NCI-H128 (cell line): ENCODE measurements around the gene LTB4R2.

Experiments
- DNase-seq: peaks from one replicate; lab custom pipeline; 2025; ENCODE audit not compliant: unreplicated experiment; lab: John Stamatoyannopoulos, UW

Gene LTB4R2

DNA sequence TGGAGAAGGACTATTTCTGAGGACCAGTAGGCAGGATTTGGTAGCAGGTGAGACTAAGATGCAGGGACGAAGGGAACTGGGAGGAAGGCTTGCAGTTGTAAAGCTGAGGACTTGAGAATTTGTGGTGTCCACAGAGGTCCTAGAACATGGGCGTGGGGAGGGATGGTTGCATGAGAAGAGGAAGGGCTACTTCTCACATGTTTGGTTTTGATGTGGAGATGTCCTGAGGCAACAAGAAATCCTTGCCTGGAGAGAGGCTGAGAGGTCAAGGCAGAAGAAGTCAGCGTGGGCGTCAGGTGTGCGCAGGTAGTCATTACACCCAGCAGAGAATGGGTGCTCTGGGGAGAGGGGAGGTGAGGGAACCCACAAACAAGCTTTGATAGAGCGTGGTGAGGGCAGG, 32.9 kb upstream of the LTB4R2 start:
- DNase-seq = no peak

DNA sequence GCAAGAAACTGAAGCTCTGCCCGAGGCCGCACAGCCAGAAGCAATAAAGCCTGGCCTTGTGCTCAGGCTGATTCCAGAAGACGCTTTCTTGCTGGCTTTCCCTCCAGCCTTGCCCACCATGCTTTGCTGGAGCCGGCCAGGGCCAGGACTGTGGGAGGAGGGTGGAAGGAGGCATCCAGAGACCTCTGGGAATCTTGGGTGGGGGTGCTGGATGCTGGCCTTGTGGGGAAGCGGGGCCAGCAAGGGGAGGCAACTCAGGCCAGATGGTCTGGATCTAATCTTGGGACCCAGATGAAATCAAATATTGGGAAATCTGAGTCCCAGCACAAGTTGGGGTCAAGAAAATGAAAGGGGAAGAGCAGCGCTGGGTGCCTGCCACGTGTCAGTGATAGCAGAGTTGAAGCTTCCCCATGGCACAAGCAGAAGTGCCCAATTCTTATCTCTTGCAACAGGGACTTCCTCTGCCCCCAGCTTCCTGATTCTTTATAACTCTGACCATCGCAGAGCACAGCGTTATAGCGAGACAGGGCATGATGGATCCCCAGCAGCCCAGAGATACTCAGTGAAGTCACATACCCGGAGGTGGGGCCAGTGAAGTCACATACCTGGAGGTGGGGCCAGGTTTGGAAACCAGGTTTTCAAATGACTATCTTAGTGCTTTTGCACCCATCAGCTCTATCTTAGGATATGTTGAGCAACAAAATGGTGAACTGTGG, 32.2 kb upstream of the LTB4R2 start:
- DNase-seq = no peak

- no peak for DNase-seq
These were observed 31.5 kb upstream of the LTB4R2 start for GRCh38 chr14:24278424-24278823.

GRCh38 chr14:24279301-24280186, 30.4 kb upstream of the LTB4R2 start:
- no peak for DNase-seq

- no peak for DNase-seq
These were observed 29.0 kb upstream of the LTB4R2 start for GRCh38 chr14:24280797-24281460.

GRCh38 chr14:24281636-24282035, 28.3 kb upstream of the LTB4R2 start:
- DNase-seq = no peak

DNA sequence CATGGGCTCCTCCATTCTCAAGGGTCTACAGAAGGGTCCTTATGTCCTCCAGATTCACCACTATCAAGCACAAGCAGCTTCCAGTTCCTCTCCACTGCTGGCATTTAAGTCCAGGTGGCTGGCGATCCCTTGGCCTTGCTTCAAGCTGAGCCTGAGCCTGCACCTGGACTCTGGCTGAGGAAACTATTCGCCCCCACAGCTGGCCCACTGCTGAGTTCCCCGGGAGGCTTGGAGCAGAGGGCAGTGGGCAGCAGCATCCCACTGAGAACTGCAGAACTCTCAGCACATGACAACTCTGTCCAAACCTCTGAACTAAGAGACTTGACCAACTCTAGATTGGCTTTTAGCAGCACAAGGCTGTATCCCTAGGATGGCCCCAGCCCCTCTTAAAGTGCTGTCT, 27.2 kb upstream of the LTB4R2 start:
- no peak for DNase-seq

DNA sequence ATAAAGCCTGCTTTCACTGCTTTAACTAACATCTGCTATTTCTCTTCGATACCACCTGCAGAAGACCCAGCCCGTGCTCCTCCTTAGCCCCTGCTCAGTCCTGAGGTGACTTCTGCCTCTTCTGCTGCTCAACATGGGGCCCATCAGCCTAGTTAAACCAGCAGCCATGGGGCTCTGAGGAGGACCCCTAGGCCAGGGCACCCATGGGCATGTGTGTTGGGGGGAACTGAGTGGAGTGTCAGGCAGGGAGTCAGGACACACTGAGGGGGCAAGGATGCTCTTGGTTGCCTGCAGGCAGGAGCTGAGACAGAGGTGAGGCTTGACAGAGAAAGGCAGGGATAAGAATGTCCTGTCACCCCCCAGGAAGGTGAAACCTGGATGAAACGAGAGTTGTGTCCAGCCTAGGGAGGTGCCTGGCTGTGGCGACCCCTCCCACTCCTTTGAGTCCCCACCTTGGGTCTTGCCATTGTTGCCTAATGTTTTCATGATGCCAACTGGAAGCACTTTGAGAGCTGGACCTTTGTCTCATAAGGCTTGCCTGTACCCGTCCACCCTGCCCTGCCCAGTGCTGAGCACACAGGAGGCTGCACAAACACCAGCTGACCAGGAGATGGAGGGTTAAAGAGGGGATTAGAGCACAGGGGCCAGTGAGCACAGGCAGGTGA, 26.0 kb upstream of the LTB4R2 start:
- DNase-seq = no peak

GRCh38 chr14:24284501-24285035, 25.4 kb upstream of the LTB4R2 start:
- no peak for DNase-seq

DNA sequence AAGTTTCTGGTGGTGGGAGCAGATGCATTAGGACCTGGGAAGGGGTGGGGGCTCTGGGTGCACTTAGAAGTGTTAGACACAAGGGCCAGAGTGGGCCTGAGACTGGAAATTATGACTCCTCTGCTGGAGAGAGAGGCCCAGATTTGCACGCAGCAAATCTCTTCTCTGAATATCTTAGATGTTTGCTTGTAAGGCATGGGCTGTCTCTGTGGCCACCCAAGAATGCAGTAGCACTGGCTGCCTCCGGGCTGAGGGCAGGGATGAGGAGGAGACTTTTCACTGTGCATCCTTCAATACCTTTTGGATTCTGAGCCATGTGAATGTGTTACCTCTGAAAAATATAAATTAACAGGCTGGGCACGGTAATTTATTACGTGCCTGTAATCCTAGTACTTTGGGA, 24.6 kb upstream of the LTB4R2 start:
- DNase-seq = no peak

- DNase-seq = no peak
These were observed 22.9 kb upstream of the LTB4R2 start for GRCh38 chr14:24286996-24287395.

- no peak for DNase-seq
These were observed 20.2 kb upstream of the LTB4R2 start for GRCh38 chr14:24289649-24290280.

DNA sequence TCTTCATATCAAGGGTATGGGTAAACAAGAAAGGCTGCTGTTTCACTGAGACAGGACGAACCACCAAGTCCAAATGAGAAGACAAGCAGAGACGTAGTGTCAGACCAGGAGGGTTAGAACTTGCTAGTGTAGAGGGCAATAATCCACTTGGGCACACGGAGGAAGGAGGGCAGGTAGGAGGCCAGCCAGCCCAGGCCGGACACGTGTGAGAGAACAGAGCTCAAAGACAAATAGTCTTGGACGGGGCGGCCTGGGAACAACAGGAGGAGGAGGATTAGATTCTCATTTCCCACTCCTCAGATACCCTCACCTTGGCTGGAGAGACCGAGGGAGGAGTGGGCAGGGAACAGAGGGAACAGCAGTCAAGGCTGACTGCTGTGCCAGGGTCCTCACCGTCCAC, 19.2 kb upstream of the LTB4R2 start:
- no peak for DNase-seq

DNA sequence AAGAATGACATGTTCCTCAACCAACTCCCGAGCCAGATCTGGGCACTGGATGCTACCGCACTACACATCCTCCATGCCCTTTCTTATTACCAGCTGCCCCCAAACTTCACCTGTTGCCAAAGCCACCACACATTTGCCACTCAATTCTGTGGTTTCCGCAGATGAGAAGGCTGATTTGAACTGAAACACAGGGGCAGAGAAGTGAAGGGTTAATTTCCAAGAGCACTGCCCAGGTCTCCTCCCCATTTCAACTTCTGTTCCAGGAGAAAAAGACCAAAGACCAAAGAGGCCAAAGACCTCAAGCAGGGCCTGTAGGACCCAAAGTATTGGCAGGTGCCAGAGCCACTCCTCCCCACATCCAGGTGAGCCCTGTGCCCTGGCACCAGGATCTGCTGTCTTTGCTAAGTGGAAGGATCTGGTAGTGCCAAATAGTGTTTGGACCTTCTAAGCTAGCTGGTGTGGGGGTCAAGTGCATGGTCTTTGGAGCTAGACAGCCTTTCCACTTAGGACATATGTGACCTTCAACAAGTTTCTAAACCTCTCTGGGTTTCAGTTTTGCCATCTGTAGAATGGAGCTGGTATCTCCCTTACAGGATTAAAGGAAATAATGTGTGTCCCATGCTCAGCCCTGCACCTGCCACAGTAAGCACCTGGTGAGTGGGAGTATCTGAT, 18.4 kb upstream of the LTB4R2 start:
- DNase-seq = no peak

DNA sequence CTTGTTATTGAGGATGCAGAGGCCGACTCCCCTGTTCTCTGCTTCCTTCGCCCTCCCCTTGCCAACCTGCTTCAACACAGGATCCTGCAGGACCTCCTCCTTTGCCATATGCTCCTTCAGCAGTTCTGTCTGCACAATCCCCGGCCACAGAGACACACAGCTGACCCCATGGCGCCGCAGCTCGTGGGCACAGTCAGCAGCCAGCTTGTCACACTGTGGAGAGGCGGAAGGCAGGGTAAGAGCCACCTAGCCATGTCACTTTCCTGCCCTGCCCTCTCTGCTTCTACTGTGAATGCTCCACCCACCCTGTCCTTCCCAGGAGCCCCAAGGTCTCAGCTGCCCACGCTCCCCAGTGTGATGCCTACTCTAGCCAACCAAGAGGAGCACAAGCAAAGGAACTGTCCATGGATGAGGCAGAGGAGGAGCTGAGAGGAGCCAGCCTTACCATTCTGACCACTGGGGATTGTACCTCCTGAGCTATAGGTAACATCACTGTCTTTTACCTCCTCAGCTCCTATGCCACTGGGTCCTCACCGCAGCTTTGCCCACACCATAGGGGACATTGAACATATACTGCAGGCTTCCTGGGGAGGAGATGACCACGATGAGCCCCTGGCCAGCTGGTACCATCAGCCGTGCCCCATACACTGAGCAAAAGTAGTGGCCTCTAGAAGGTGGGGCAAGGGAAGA, 17.7 kb upstream of the LTB4R2 start:
- DNase-seq = no peak

DNA sequence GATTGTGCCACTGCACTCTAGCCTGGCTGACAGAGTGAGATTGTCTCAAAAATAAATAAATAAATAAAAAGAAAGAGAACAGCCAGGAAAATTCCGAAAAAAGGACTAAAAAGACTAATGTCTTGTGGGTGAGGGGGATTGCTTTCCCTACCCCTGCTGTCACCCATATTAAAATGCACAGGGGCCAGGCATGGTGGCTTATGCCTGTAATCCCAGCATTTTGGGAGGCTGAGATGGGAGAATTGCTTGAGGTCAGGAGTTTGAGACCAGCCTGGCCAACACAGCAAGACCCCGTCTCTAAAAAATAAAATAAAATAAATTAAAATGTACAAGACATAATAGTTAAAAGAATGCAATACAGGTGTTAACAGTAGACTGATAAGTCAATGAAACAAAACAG, 16.4 kb upstream of the LTB4R2 start:
- DNase-seq = no peak

- no peak for DNase-seq
These were observed 13.4 kb upstream of the LTB4R2 start for GRCh38 chr14:24296341-24297157.

GRCh38 chr14:24297190-24297964, 12.6 kb upstream of the LTB4R2 start:
- no peak for DNase-seq
